ENCODE measurements around the gene SH3GL1.
"Not testable (repeated sequence)": the region's sequence is repeated elsewhere in the genome, so short reads cannot be mapped to it uniquely, and the experiment has no call there.

SH3GL1 gene

GRCh38 chr19:4342615-4343369, 57.6 kb downstream of the SH3GL1 start:
- peak; percentile 100 for DNase-seq (ENCODE audit: low read depth)
- peak overlapping the region; percentile 74 for H3K4me3 ChIP-seq (ENCODE audit: low read depth, low read length)

GRCh38 chr19:4342314-4342614, 58.1 kb downstream of the SH3GL1 start:
- no peak for TF ChIP-seq CTCF (IDR thresholded peaks at IDR 0.05; ENCODE audit: low read depth, low read length, missing control alignments)
- DNase-seq (ENCODE audit: low read depth): no peak
- peak overlapping the region; percentile 74 for H3K4me3 ChIP-seq (ENCODE audit: low read depth, low read length)

More at GRCh38 chr19:4342615-4343369, 57.6 kb downstream of the SH3GL1 start:
- peak; percentile 38 for TF ChIP-seq CTCF (IDR thresholded peaks at IDR 0.05; ENCODE audit: low read depth, low read length, missing control alignments)

- H3K4me3 ChIP-seq (ENCODE audit: low read depth, low read length): peak within 1 kb of the TSS; percentile 49
- DNase-seq (ENCODE audit: low read depth): no peak
- no peak for TF ChIP-seq CTCF (IDR thresholded peaks at IDR 0.05; ENCODE audit: low read depth, low read length, missing control alignments)
These were observed 61.6 kb downstream of the SH3GL1 start, which contains the start of gene STAP2 for GRCh38 chr19:4338441-4339355. STAP2 (minus strand) TSS chr19:4338827; CDS start chr19:4338753, 74 bp downstream.

- no peak for DNase-seq (ENCODE audit: low read depth)
- no peak for TF ChIP-seq CTCF (IDR thresholded peaks at IDR 0.05; ENCODE audit: low read depth, low read length, missing control alignments)
- H3K4me3 ChIP-seq (ENCODE audit: low read depth, low read length): peak overlapping the region; percentile 49
These were observed 62.4 kb downstream of the SH3GL1 start for GRCh38 chr19:4337906-4338440.

GRCh38 chr19:4334929-4335570, 65.3 kb downstream of the SH3GL1 start:
- H3K4me3 ChIP-seq (ENCODE audit: low read depth, low read length): no peak overlapping the region
- DNase-seq (ENCODE audit: low read depth): no peak
- TF ChIP-seq CTCF (IDR thresholded peaks at IDR 0.05; ENCODE audit: low read depth, low read length, missing control alignments): no peak

- no peak for DNase-seq (ENCODE audit: low read depth)
- H3K4me3 ChIP-seq (ENCODE audit: low read depth, low read length): no peak overlapping the region
- TF ChIP-seq CTCF (IDR thresholded peaks at IDR 0.05; ENCODE audit: low read depth, low read length, missing control alignments): no peak
These were observed 70.5 kb downstream of the SH3GL1 start for GRCh38 chr19:4329858-4330257.

- peak overlapping the region; percentile 71 for H3K4me3 ChIP-seq (ENCODE audit: low read depth, low read length)
- not testable (repeated sequence) for DNase-seq (ENCODE audit: low read depth)
These were observed 71.2 kb downstream of the SH3GL1 start for GRCh38 chr19:4328991-4329681.
